AG09319 (cell line): Measurements from ENCODE around the gene ISY1.

ENCODE experiments used
- DNase-seq: peaks from one replicate; pipeline ENCODE4 v3.0.0-alpha.2; 2010; ENCODE audit warnings: low read depth; ENCODE audit errors: extremely low read depth
- TF ChIP-seq, protein P1 (sequence below): IDR thresholded peaks from 2 replicates; pipeline ENCODE4 v1.5.1; 2011; ENCODE audit warnings: low read depth, mild to moderate bottlenecking, inconsistent platforms, low read length, moderate library complexity

ISY1 gene

DNA sequence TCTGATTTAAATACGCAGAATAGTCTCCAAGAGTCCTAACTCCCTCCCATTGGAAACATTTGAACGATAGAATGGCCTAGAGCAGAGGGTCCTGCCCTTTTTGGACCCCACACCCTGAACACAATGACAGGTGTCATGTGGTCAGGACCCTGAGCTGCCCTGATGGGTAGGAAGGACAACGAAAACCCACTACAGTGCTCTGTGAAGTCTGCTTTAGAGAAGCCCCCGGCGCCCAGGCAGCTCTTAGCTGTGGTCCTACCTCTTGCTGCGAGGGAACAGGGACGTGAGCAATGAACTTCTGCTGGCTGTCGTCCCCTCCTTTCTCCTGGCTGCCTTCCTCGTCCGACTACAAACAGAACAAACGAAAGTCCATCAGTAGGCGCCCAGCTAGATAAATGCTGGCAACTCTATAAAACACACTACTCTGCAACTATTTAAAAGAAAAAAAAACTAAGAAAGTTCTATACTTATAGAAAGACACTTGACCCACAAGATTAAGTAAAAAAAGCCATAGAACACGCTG, 30.5 kb downstream of the ISY1 start:
- TF ChIP-seq, protein P1, sequence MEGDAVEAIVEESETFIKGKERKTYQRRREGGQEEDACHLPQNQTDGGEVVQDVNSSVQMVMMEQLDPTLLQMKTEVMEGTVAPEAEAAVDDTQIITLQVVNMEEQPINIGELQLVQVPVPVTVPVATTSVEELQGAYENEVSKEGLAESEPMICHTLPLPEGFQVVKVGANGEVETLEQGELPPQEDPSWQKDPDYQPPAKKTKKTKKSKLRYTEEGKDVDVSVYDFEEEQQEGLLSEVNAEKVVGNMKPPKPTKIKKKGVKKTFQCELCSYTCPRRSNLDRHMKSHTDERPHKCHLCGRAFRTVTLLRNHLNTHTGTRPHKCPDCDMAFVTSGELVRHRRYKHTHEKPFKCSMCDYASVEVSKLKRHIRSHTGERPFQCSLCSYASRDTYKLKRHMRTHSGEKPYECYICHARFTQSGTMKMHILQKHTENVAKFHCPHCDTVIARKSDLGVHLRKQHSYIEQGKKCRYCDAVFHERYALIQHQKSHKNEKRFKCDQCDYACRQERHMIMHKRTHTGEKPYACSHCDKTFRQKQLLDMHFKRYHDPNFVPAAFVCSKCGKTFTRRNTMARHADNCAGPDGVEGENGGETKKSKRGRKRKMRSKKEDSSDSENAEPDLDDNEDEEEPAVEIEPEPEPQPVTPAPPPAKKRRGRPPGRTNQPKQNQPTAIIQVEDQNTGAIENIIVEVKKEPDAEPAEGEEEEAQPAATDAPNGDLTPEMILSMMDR: no peak
- no peak for DNase-seq

DNA sequence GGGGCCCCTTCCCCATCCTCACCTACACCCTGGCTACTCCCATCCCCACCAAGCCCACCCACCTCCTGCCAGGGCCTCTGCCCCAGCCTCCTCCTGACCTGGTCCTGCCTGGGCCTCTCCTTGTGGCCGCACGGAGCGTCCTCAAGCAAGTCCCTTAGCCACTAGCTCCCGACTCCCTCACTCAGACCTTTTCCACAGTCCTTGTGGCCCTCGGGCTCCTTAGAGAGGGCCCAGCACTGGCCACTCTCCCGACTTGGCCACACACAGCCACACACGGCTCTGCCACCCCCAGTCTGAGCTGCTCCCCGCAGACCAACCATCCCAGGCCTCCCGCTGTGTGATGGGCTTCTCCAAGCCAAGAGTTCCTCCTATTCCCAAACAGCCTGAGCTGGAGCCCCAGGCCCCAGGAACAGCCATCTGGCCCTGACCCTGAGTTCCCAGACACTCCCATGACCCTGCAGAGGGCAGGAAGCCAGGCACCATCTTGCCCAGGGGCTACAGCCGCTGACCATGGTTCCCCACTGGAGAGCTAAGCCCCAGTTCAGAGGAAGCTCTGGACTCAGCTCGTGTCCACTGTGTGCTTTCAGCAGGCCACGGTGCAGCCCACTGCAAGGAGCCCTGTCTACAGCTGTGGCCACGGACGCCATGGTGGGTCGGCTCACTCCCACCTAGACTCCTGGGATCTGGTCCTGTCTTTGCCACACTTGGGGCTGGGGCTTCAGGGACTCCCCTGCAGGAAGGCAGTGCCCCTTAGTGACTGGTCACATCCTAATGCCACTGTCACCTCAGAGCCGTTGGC, 32.3 kb downstream of the ISY1 start:
- no peak for DNase-seq
- TF ChIP-seq, protein P1: no peak

DNA sequence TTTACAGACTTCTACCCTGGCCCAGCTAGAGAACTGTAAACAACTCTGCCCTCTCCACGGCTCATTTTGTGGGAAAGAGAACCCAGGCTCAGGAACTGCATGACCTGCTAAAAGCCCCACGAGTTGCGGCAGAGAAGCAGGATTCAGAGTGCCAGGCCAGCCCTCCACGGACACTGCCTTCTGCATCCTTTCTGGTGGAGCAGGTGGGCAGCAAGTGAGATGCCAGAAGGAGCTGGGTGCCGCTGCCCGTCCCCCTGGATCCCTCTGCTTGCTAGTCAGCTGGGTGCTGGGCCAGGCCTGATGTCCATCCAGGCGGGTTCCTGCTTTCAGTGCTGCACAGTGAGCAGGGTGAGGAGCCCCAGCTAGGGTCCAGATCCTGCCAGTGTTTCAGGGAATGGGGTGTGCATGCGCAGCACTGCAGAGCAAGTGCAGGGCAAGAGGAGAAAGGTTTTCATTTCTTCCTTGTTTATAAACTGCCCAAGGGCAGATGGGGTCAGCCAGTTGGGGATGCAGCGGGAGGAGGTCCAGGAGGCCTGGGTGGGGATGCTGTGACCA, 34.1 kb downstream of the ISY1 start:
- DNase-seq: no peak
- TF ChIP-seq, protein P1: no peak

DNA sequence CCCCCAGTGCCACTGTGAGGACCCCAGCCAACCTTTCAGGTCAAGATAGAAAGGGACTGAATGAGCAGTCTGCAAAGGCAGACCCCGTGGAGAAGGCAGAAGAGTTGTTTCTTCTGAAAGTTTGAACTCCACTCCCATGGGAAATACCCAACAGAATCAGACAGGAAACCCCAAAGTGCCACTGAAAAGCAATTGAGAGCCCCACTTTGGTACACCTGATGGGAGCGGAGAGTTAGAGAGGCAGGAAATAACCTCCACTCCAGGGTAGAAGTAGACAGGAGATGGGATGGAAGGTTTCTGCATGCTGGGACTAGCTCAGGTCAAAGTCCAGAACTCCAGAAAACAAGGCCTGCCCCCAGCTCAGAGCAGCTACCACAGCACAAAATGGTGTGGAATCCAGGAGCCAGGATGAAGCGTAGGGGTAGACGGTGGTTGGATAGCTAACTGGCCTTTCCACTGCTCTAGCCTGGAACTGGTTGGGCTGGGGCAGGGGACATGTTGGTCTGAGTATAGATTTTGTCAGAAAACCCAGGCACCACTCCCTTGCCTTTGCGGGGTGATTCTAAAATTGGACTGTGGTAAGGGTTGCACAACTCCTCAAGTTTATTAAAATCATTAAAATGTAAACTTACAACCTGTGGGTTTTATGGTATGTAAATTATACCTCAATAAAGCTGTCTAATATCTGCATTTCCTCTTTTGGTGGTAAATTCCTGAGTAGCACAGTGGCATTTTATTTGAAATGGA, 37.4 kb downstream of the ISY1 start:
- DNase-seq: peak; percentile 23
- TF ChIP-seq, protein P1: no peak

DNA sequence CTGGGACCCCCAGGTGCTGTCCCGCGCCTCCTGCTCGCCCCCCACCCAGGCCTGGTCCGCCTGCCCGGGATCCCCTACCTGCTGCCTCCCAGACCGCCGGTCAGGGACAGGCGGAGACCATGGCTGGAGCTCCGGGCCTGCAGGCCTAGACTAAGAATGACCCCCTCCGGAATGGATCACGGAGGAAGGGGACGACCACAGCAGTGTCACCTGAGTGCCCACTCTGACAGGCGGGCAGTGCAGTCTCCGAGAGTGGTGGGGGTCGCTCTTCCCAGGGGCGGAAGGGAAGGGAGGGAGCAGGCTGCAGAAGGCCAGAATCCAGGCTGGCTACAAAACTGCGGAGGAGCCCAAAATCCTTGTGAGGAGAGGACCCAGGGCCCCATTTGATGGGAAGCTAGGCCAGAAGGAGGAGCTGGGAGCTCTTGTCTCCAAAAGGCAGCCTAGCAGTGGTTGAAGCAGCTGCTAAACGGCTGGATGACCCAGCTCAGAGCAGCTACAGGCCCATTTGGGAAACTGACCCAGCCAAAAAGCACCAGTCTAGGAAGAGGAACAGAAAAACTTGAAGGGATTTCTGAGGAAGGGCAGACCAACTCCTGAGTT, 38.4 kb downstream of the ISY1 start:
- DNase-seq: no peak
- TF ChIP-seq, protein P1: no peak

DNA sequence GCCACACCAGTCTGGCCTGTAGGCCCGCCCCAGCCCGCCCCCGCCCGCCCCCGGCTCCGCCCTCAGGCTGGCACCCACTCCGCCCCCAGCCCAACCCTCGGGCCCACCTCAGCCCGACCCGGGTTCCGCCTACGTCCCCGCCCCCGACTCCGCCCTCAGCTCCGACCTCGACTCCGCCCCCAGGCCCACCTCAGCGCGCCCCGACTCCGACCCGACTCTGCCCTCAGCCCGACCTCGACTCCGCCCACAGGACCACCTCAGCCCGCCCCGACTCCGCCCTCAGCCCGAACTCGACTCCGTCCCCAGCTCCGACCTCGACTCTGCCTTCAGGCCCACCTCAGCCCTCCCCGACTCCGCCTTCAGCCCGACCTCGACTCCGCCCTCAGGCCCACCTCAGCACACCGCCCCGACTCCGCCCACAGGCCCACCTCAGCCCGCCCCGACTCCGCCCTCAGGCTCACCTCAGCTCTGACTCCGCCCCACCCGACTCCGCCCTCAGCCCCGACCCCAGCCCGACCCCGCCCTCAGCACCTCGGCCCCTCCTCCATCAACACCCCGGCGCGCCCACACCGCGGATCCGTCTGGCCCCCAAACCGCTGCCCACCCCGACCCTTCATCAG, 39.0 kb downstream of the ISY1 start, which contains the start of gene RAB43:
RAB43 (minus strand) TSS at position 13 of the 620 bp plus-strand sequence. CDS start 315 bp downstream, outside the sequence.
- TF ChIP-seq, protein P1: no peak
- DNase-seq: peak; percentile 37
